Right lobe of liver (tissue), 4 donors: ENCODE results near the gene DYNC1I1.

Source experiments
- POLR2A ChIP-seq: fragments of 450-650 bp; IDR thresholded peaks from one replicate; pipeline ENCODE4 v1.6.1; 2017; ENCODE audit warnings: antibody characterized with exemption, mild to moderate bottlenecking
- TF ChIP-seq, protein P1 (sequence below), 4 donors: fragments of 200-600 bp in 3 of 4; fragments of 450-650 bp in 1 of 4; IDR thresholded peaks; one replicate each; pipeline versions ENCODE4 v1.5.1 to v1.8.0; 2016 to 2022; ENCODE audit warnings: antibody characterized with exemption in 4 of 4, mild to moderate bottlenecking in 2 of 4
- donor health status: DM: no; HTN: no; CAD: no.
- donor health status: DM: no; HTN: no; CAD: no.
- donor health status: DM: no; HTN: yes; CAD: no.

DNA sequence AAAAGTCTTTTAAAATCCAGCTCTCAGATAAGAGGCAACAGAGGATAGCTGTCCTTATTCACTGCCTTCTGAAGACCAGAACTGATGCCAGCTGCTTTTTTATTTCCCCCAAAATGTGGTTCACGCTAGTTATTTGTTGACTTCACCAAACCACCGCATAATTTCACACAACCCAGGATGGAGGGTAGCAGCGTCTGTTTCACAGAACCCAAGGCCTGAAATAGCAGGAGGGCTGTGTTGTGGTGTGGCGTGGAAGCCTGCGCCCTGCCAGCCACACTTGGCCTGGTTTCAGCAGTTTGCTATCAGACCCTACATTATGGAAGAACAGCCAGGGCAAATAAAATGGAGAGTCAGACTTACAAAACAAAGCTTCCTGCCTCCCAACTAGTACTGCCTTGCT lies 155.4 kb downstream of the DYNC1I1 start:
- TF ChIP-seq POLR2A, result no peak
- TF ChIP-seq, protein P1, sequence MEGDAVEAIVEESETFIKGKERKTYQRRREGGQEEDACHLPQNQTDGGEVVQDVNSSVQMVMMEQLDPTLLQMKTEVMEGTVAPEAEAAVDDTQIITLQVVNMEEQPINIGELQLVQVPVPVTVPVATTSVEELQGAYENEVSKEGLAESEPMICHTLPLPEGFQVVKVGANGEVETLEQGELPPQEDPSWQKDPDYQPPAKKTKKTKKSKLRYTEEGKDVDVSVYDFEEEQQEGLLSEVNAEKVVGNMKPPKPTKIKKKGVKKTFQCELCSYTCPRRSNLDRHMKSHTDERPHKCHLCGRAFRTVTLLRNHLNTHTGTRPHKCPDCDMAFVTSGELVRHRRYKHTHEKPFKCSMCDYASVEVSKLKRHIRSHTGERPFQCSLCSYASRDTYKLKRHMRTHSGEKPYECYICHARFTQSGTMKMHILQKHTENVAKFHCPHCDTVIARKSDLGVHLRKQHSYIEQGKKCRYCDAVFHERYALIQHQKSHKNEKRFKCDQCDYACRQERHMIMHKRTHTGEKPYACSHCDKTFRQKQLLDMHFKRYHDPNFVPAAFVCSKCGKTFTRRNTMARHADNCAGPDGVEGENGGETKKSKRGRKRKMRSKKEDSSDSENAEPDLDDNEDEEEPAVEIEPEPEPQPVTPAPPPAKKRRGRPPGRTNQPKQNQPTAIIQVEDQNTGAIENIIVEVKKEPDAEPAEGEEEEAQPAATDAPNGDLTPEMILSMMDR (IDR thresholded peaks at IDR 0.05), result no peak
